ENCODE measurements around the gene CDCA7L.

CDCA7L gene

DNA sequence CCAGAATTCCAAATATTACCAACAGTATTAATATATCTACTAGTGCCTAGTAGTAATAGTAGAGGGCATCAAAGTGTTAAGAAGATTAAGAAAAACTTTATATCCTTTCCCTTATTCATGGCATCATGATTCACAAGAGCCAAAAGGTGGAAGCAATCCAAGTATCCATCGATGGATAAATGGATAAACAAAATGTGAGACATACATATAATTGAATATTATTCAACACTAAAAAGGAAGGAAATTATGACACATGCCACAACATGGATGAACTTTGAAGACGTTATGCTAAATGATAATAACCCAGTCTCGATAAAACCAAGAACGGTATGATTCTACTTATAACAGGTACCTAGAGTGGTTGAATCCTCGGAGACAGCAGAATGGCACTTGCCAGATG is 23.1 kb downstream of the CDCA7L start:
- Histone ChIP-seq H3K36me3 (ENCODE audit: control insufficient read depth in 1 of 2, insufficient read depth in 2 of 2, low read length in 2 of 2) (no peaks in the 10 kb centered on the region), H3K27ac (ENCODE audit: low read length) (no peak overlapping the region), H3K9me3 (ENCODE audit: control insufficient read depth in 1 of 2, low read length in 2 of 2) (no peaks in the 10 kb centered on the region), H3K4me3 (ENCODE audit: low read depth in 1 of 2, low read length in 2 of 2) (no peak overlapping the region), H3K4me1 (ENCODE audit: control insufficient read depth in 1 of 2, insufficient read depth in 2 of 2, low read length in 2 of 2) (peaks cover 0 to 7% of the 10 kb centered on the region in 2 donors), H3K27me3 (ENCODE audit: low read depth, low read length) (no peaks in the 10 kb centered on the region)

DNA sequence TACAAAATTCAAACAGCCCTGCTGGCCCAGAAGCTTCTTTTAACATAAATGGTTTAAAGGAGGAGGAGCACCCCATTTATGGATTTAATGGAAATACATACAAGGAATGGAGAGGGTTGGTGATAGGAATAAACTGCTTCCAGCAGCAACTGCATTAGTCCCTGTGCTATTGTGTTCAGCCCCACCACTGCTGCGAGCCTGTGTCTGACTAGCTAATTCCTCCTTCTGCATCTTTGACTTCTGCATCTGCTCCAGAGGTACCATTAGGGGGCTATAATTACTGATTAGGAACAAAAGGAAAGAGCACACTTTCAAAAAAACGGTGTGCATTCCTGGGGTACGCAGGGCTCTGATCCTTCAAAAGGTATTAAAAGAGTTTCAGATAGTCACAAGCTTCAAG is 24.8 kb downstream of the CDCA7L start:
- H3K4me3 ChIP-seq (ENCODE audit: low read depth in 1 of 2, low read length in 2 of 2) = no peak overlapping the region
- H3K9me3 ChIP-seq (ENCODE audit: control insufficient read depth in 1 of 2, low read length in 2 of 2) = no peaks in the 10 kb centered on the region

DNA sequence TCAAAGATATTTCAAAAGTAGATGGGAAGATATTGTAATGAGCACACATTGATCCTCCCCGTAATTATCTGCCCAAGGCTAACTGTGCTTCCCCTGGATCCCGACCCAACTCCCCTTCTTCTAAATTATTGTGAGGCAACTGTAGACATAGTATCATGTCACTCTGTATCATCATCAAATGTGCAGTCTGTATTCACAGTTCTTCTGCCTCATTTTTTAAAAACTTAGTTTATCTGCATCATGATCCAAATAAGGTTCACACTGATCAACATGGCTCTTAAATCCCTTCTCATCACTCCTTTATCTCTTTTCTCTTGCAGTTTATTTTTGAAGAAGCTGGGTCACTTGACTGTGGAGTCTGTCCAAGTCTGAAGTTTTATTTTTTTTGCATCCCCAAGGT is 27.5 kb downstream of the CDCA7L start:
- peaks cover 0 to 7% of the 10 kb centered on the region in 2 donors for H3K4me1 ChIP-seq (ENCODE audit: control insufficient read depth in 1 of 2, insufficient read depth in 2 of 2, low read length in 2 of 2)
- H3K36me3 ChIP-seq (ENCODE audit: control insufficient read depth in 1 of 2, insufficient read depth in 2 of 2, low read length in 2 of 2) = peaks cover 7 to 17% of the 10 kb centered on the region in 2 donors
- no peaks in the 10 kb centered on the region for H3K9me3 ChIP-seq (ENCODE audit: control insufficient read depth in 1 of 2, low read length in 2 of 2)
- H3K4me3 ChIP-seq (ENCODE audit: low read depth in 1 of 2, low read length in 2 of 2) = no peak overlapping the region
- H3K27ac ChIP-seq (ENCODE audit: low read length) = no peak overlapping the region
- no peaks in the 10 kb centered on the region for H3K27me3 ChIP-seq (ENCODE audit: low read depth, low read length)

More for the DNA sequence above, 24.8 kb downstream of the CDCA7L start:
- no peaks in the 10 kb centered on the region for H3K27me3 ChIP-seq (ENCODE audit: low read depth, low read length)
- H3K4me1 ChIP-seq (ENCODE audit: control insufficient read depth in 1 of 2, insufficient read depth in 2 of 2, low read length in 2 of 2) = peaks cover 0 to 7% of the 10 kb centered on the region in 2 donors
- H3K27ac ChIP-seq (ENCODE audit: low read length) = no peak overlapping the region
- no peaks in the 10 kb centered on the region for H3K36me3 ChIP-seq (ENCODE audit: control insufficient read depth in 1 of 2, insufficient read depth in 2 of 2, low read length in 2 of 2)

DNA sequence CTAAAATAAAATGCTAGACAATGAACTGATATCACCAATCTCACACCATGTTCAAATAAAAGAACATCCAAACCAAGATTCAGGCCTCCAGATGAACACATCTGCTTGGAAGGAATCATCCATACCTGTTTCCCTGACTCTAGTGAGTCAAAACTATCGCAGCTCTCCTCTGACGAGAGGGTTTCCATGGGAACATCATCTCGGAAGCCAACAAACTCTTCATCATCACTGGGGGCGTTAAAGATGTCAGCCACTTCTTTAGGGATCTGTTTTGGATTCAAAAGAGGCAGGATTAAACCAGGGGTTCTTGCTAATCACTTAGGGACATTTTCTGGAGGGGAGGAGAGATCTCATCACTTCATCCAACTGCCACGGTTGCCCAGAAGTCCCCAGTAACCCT is 29.1 kb downstream of the CDCA7L start:
- Histone ChIP-seq H3K4me1 (ENCODE audit: control insufficient read depth in 1 of 2, insufficient read depth in 2 of 2, low read length in 2 of 2) (peaks cover 0 to 7% of the 10 kb centered on the region in 2 donors), H3K9me3 (ENCODE audit: control insufficient read depth in 1 of 2, low read length in 2 of 2) (no peaks in the 10 kb centered on the region), H3K4me3 (ENCODE audit: low read depth in 1 of 2, low read length in 2 of 2) (no peak overlapping the region), H3K27ac (ENCODE audit: low read length) (no peak overlapping the region), H3K36me3 (ENCODE audit: control insufficient read depth in 1 of 2, insufficient read depth in 2 of 2, low read length in 2 of 2) (peaks cover 7 to 17% of the 10 kb centered on the region in 2 donors), H3K27me3 (ENCODE audit: low read depth, low read length) (no peaks in the 10 kb centered on the region)

DNA sequence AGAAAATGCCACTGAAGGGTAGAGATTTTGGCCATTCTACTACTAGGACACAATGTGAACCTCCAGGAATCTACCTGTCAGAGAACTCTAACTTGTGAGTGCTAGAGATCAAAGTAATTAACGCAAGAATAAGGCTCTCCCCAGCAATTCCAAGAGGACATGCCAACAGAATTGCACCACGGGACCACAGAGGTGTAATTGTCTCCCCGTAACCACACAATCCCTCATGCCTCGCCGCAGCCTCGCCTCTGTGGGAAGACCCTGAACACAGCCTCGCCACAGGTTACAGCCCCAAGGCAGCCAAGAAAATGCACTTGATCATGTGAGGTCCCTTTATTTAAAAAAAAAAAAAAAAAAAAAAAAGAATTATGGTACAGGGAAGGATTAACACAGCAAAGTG is 29.5 kb downstream of the CDCA7L start:
- peaks cover 0 to 7% of the 10 kb centered on the region in 2 donors for H3K4me1 ChIP-seq (ENCODE audit: control insufficient read depth in 1 of 2, insufficient read depth in 2 of 2, low read length in 2 of 2)
- H3K27ac ChIP-seq (ENCODE audit: low read length) = no peak overlapping the region
- no peak overlapping the region for H3K4me3 ChIP-seq (ENCODE audit: low read depth in 1 of 2, low read length in 2 of 2)
- peaks cover 7 to 17% of the 10 kb centered on the region in 2 donors for H3K36me3 ChIP-seq (ENCODE audit: control insufficient read depth in 1 of 2, insufficient read depth in 2 of 2, low read length in 2 of 2)
- no peaks in the 10 kb centered on the region for H3K9me3 ChIP-seq (ENCODE audit: control insufficient read depth in 1 of 2, low read length in 2 of 2)
- no peaks in the 10 kb centered on the region for H3K27me3 ChIP-seq (ENCODE audit: low read depth, low read length)

DNA sequence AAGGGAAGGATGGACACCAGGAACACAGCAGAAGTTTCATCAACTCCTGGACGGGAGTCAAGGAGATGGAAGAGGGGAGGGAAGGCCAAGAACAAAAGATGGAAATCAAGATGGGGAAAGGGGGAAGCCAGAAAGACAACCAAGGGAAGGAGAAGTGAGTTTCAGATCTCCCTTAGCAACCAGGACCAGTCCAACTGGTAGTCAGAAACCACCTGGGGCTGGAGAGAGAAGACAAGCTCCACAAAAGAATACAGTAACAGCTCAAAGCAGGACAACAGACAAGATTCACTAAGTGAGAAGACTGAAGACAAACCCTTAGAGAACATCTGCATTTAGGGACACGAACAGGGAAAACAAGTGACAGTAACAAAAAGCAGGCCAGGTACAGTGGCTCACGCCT is 30.6 kb downstream of the CDCA7L start:
- H3K36me3 ChIP-seq (ENCODE audit: control insufficient read depth in 1 of 2, insufficient read depth in 2 of 2, low read length in 2 of 2) = peaks cover 7 to 17% of the 10 kb centered on the region in 2 donors
- no peaks in the 10 kb centered on the region for H3K9me3 ChIP-seq (ENCODE audit: control insufficient read depth in 1 of 2, low read length in 2 of 2)
- peaks cover 0 to 10% of the 10 kb centered on the region in 2 donors for H3K4me1 ChIP-seq (ENCODE audit: control insufficient read depth in 1 of 2, insufficient read depth in 2 of 2, low read length in 2 of 2)
- no peak overlapping the region for H3K27ac ChIP-seq (ENCODE audit: low read length)
- H3K4me3 ChIP-seq (ENCODE audit: low read depth in 1 of 2, low read length in 2 of 2) = no peak overlapping the region
- H3K27me3 ChIP-seq (ENCODE audit: low read depth, low read length) = no peaks in the 10 kb centered on the region

DNA sequence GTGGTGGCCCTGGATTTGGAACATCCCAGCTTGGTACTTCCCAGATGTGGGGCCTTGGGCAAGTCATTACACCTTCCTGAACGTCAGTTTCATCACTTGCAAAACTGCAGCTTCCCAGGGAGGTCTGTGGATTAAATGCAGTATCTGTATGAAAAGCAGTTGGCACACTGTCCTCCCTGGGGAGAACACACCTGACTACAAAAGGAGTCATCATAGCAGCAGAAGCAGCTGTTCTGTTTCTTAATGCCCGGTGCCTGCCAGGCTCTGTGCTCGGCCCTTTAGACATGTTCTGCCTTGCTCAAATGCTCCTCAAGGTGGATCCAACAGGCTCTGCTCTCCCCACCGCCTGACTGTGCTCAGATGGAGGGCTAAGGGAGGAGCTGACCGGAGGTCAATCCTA is 31.0 kb downstream of the CDCA7L start:
- Histone ChIP-seq H3K27ac (ENCODE audit: low read length) (no peak overlapping the region), H3K36me3 (ENCODE audit: control insufficient read depth in 1 of 2, insufficient read depth in 2 of 2, low read length in 2 of 2) (peaks cover 7 to 17% of the 10 kb centered on the region in 2 donors), H3K27me3 (ENCODE audit: low read depth, low read length) (no peaks in the 10 kb centered on the region), H3K4me1 (ENCODE audit: control insufficient read depth in 1 of 2, insufficient read depth in 2 of 2, low read length in 2 of 2) (peaks cover 0 to 12% of the 10 kb centered on the region in 2 donors), H3K4me3 (ENCODE audit: low read depth in 1 of 2, low read length in 2 of 2) (no peak overlapping the region), H3K9me3 (ENCODE audit: control insufficient read depth in 1 of 2, low read length in 2 of 2) (no peaks in the 10 kb centered on the region)

DNA sequence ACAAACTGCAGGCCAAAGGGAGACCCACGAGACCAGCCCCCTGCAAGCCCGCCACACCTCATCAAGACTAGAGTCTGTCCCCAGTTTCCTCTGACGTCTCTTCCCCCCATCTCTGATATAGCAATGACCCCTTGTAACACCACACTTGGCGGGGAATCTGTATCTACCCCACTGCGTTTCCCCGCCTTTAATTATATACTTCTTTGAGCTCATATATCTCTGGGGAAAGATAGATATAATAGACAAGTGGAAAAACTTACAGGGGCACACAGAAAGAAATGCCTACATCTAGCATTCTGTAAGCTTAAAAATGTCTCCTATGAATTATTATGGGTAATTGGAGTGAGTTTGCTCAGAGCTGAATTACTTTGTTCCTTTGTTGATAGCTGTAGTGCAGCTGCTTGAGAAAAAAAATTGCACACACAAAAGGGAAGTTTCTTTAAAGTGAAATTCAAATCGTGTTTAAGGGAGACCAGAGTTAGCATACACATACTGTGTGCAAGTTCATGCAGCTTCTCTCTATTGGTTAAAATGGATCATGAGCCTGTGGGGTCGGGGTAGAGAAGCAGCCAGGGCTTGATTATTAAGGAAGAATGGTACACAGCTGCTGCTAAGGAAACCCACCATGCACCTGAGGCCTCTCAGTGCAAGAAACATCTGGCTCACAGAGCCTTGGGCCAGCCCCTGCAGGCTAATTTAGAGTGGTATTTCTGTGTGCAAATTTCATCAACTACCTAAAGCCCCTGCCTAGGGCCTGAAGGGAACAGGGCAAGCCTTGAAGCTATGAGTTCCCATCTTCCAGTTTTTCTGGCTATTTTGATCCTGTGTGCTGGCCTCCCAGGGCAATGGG is 32.5 kb downstream of the CDCA7L start:
- no peak overlapping the region for H3K27ac ChIP-seq (ENCODE audit: low read length)
- H3K9me3 ChIP-seq (ENCODE audit: control insufficient read depth in 1 of 2, low read length in 2 of 2) = no peaks in the 10 kb centered on the region
- no peaks in the 10 kb centered on the region for H3K27me3 ChIP-seq (ENCODE audit: low read depth, low read length)
- no peak overlapping the region for H3K4me3 ChIP-seq (ENCODE audit: low read depth in 1 of 2, low read length in 2 of 2)
- peaks cover 9 to 23% of the 10 kb centered on the region in 2 donors for H3K36me3 ChIP-seq (ENCODE audit: control insufficient read depth in 1 of 2, insufficient read depth in 2 of 2, low read length in 2 of 2)
- H3K4me1 ChIP-seq (ENCODE audit: control insufficient read depth in 1 of 2, insufficient read depth in 2 of 2, low read length in 2 of 2) = peaks cover 0 to 10% of the 10 kb centered on the region in 2 donors

DNA sequence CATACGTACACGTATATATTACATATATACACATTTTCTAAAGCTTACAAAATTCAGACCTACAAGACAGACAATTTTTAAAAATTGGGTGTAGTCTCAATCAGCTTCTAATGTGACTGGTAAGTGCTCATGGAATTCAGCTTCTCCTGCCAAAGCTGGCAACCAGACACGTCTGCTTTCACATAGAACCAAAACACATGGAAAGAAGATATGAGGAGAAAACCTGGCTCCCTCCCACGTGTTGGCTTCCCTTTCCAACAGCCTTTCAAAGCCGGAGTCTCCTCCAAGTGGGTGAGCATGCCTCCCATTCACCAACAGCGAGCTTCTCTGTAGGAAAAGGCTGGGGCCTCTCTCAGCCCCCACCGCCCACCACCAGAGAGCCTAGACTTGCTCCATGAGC is 33.4 kb downstream of the CDCA7L start:
- H3K4me1 ChIP-seq (ENCODE audit: control insufficient read depth in 1 of 2, insufficient read depth in 2 of 2, low read length in 2 of 2) = peaks cover 0 to 9% of the 10 kb centered on the region in 2 donors

DNA sequence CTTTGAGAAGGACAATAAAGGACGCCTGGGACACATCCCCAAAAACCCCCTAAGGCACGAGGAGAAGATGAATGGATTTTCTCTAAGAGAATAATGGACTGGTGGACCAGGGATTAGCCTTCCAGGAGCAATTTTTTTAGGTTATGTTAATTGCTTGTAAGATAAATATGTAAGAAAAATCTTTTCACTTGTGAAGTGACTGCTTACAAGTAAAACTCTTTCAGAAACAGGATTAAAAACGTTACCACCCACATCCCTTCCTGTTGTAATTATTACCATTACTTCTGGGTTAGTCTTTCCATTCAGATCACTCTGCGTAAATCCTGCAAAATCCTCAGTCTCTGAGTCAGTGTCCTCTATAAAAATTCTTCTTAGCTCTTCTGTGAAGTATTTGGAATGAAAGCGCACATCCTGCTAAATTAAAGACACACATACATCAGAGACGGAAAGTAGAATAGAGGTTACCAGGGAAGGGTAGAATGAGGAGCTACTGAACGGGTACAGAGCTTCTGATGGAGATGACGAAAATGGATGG is 34.3 kb downstream of the CDCA7L start:
- Histone ChIP-seq H3K27me3 (ENCODE audit: low read depth, low read length) (no peaks in the 10 kb centered on the region), H3K9me3 (ENCODE audit: control insufficient read depth in 1 of 2, low read length in 2 of 2) (no peaks in the 10 kb centered on the region), H3K27ac (ENCODE audit: low read length) (no peak overlapping the region), H3K36me3 (ENCODE audit: control insufficient read depth in 1 of 2, insufficient read depth in 2 of 2, low read length in 2 of 2) (peaks cover 21 to 30% of the 10 kb centered on the region in 2 donors), H3K4me3 (ENCODE audit: low read depth in 1 of 2, low read length in 2 of 2) (no peak overlapping the region), H3K4me1 (ENCODE audit: control insufficient read depth in 1 of 2, insufficient read depth in 2 of 2, low read length in 2 of 2) (peaks cover 0 to 9% of the 10 kb centered on the region in 2 donors)

More for the DNA sequence above, 33.4 kb downstream of the CDCA7L start:
- peaks cover 18 to 30% of the 10 kb centered on the region in 2 donors for H3K36me3 ChIP-seq (ENCODE audit: control insufficient read depth in 1 of 2, insufficient read depth in 2 of 2, low read length in 2 of 2)
- no peak overlapping the region for H3K4me3 ChIP-seq (ENCODE audit: low read depth in 1 of 2, low read length in 2 of 2)
- no peaks in the 10 kb centered on the region for H3K9me3 ChIP-seq (ENCODE audit: control insufficient read depth in 1 of 2, low read length in 2 of 2)
- no peaks in the 10 kb centered on the region for H3K27me3 ChIP-seq (ENCODE audit: low read depth, low read length)
- H3K27ac ChIP-seq (ENCODE audit: low read length) = no peak overlapping the region

DNA sequence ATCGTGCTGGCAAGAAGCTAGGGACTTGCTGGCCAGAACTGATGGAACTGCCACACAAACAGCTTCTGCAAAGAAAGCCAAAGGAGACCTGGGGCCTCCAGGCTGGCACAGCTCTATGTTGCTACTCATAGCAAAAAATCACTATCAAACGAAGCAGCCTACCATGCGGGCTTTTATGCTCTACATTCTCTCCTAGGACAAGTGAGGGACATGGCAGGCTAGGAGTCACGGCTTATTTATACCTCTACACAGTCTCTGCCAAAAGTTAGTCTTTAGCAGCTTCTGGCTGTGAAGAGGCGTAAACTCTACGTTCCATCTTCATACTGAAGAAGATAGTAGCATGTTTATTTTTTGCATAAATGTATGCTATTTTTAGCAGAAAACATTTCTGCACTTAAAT is 35.4 kb downstream of the CDCA7L start:
- H3K9me3 ChIP-seq (ENCODE audit: control insufficient read depth in 1 of 2, low read length in 2 of 2) = no peaks in the 10 kb centered on the region
- no peak overlapping the region for H3K4me3 ChIP-seq (ENCODE audit: low read depth in 1 of 2, low read length in 2 of 2)
- no peak overlapping the region for H3K27ac ChIP-seq (ENCODE audit: low read length)
- H3K36me3 ChIP-seq (ENCODE audit: control insufficient read depth in 1 of 2, insufficient read depth in 2 of 2, low read length in 2 of 2) = peaks cover 30 to 38% of the 10 kb centered on the region in 2 donors
- H3K27me3 ChIP-seq (ENCODE audit: low read depth, low read length) = no peaks in the 10 kb centered on the region
- H3K4me1 ChIP-seq (ENCODE audit: control insufficient read depth in 1 of 2, insufficient read depth in 2 of 2, low read length in 2 of 2) = peaks cover 0 to 9% of the 10 kb centered on the region in 2 donors
